Measurements from ENCODE around the gene WBP2.
"Not testable (repeated sequence)": the region's sequence is repeated elsewhere in the genome, so short reads cannot be mapped to it uniquely, and the experiment has no call there.

DNA sequence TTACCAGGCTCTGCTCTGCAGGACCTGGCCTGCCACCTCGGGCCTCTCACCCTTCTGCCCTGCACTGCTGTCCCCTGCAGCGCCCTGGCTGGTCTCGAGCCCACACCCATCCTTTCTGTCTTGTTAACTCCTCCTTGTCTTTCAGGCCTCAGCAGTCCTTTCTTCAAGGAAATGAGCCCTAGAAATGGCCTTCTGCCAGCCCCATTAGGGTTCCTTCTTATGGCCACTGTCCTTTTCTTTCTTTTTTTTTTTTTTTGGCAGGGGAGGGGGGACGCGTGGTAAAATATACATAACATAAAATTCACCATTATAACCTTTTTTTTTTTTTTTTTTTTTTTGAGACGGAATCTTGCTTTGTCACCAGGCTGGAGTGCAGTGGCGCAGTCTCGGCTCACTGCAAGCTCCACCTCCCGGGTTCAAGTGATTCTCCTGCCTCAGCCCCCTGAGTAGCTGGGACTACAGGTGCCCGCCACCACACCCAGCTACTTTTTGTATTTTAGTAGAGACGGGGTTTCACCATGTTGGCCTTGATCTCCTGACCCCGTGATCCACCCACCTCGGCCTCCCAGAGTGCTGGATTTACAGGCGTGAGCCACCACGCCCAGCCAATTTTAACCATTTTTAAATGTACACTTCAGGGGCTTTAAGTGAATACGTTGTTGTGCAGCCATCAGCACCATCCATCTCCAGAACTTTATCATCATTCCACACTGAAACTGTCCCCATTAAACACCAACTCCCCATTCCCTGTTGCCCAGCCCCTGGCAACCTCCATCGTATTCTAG is 10.5 kb upstream of the WBP2 start:
- TF ChIP-seq, protein P1, sequence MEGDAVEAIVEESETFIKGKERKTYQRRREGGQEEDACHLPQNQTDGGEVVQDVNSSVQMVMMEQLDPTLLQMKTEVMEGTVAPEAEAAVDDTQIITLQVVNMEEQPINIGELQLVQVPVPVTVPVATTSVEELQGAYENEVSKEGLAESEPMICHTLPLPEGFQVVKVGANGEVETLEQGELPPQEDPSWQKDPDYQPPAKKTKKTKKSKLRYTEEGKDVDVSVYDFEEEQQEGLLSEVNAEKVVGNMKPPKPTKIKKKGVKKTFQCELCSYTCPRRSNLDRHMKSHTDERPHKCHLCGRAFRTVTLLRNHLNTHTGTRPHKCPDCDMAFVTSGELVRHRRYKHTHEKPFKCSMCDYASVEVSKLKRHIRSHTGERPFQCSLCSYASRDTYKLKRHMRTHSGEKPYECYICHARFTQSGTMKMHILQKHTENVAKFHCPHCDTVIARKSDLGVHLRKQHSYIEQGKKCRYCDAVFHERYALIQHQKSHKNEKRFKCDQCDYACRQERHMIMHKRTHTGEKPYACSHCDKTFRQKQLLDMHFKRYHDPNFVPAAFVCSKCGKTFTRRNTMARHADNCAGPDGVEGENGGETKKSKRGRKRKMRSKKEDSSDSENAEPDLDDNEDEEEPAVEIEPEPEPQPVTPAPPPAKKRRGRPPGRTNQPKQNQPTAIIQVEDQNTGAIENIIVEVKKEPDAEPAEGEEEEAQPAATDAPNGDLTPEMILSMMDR (optimal IDR thresholded peaks at IDR 0.05 in 1 of 3, IDR thresholded peaks at IDR 0.05 in 1 of 3, conservative IDR thresholded peaks at IDR 0.05 in 1 of 3; ENCODE audit: extremely low read depth in 1 of 3, insufficient read depth in 2 of 3, low read length in 3 of 3): not testable (repeated sequence)
- TF ChIP-seq EZH2 (IDR thresholded peaks at IDR 0.05; ENCODE audit: low read length): not testable (repeated sequence)

Data from keratinocyte (primary cell).